KMS-11 (cell line): Measurements from ENCODE around the gene WDR49.
"Not testable (repeated sequence)": the region's sequence is repeated elsewhere in the genome, so short reads cannot be mapped to it uniquely, and the experiment has no call there.

Experiments used
- H2AFZ ChIP-seq: fragments of 200-600 bp; sonication (generic); 2 replicates; pipeline ENCODE4 v1.6.1; 2016; ENCODE audit warnings: antibody characterized with exemption, mixed run types, low read depth
- H3K27ac ChIP-seq: fragments of 200-600 bp; sonication (generic); 2 replicates; pipeline ENCODE4 v1.6.1; 2016; ENCODE audit warnings: mild to moderate bottlenecking, mixed run types
- H3K27me3 ChIP-seq: fragments of 200-600 bp; sonication (generic); 2 replicates; pipeline ENCODE4 v1.6.1; 2017; ENCODE audit warnings: mild to moderate bottlenecking, low read depth, mixed run types, moderate library complexity; ENCODE audit not compliant: insufficient read depth
- H3K36me3 ChIP-seq: fragments of 200-600 bp; sonication (generic); 2 replicates; pipeline ENCODE4 v1.6.1; 2017; ENCODE audit warnings: mild to moderate bottlenecking, mixed run types; ENCODE audit not compliant: insufficient read depth
- H3K4me1 ChIP-seq: fragments of 200-600 bp; sonication (generic); 2 replicates; pipeline ENCODE4 v1.6.1; 2016; ENCODE audit warnings: mild to moderate bottlenecking, low read depth, mixed run types; ENCODE audit not compliant: poor library complexity, severe bottlenecking
- H3K4me2 ChIP-seq: fragments of 200-600 bp; sonication (generic); 2 replicates; pipeline ENCODE4 v1.7.0; 2016; ENCODE audit warnings: mild to moderate bottlenecking, mixed run types
- H3K4me3 ChIP-seq: fragments of 200-600 bp; sonication (generic); IDR thresholded peaks from 2 replicates; pipeline ENCODE4 v1.6.1; 2017; ENCODE audit warnings: low read depth, low read length, mixed read lengths; ENCODE audit not compliant: insufficient read depth
- H3K79me2 ChIP-seq: fragments of 200-600 bp; sonication (generic); 2 replicates; pipeline ENCODE4 v1.6.1; 2016; ENCODE audit warnings: low read depth, mixed run types; ENCODE audit not compliant: insufficient read depth
- H3K9ac ChIP-seq: fragments of 200-600 bp; sonication (generic); 2 replicates; pipeline ENCODE4 v1.6.1; 2016; ENCODE audit warnings: mild to moderate bottlenecking, mixed run types
- H4K20me1 ChIP-seq: fragments of 200-600 bp; sonication (generic); 2 replicates; pipeline ENCODE4 v1.6.1; 2016; ENCODE audit warnings: mild to moderate bottlenecking, mixed run types; ENCODE audit not compliant: insufficient read depth
- CTCF ChIP-seq: fragments of 200-600 bp; sonication (generic); conservative IDR thresholded peaks from 2 replicates; pipeline ENCODE4 v1.6.1; 2017; ENCODE audit warnings: low read depth, mild to moderate bottlenecking, antibody characterized with exemption, low read length, moderate library complexity, mixed read lengths

WDR49 gene

GRCh38 chr3:167631471-167631870 is 22.3 kb downstream of the WDR49 start:
- H3K27me3 ChIP-seq: no peaks in the 10 kb centered on the region
- no peak for TF ChIP-seq CTCF
- no peak overlapping the region for H3K4me3 ChIP-seq
- no peaks in the 10 kb centered on the region for H3K36me3 ChIP-seq
- H3K79me2 ChIP-seq: no peaks in the 10 kb centered on the region
- H4K20me1 ChIP-seq: no peaks in the 10 kb centered on the region
- H2AFZ ChIP-seq: no peak overlapping the region
- no peak overlapping the region for H3K9ac ChIP-seq
- no peaks in the 10 kb centered on the region for H3K4me1 ChIP-seq
- no peak overlapping the region for H3K27ac ChIP-seq
- no peak overlapping the region for H3K4me2 ChIP-seq

- Histone ChIP-seq H4K20me1 (no peaks in the 10 kb centered on the region), H3K36me3 (no peaks in the 10 kb centered on the region), H3K4me3 (no peak overlapping the region), H3K27me3 (no peaks in the 10 kb centered on the region), H3K79me2 (no peaks in the 10 kb centered on the region), H3K9ac (no peak overlapping the region), H3K27ac (no peak overlapping the region), H2AFZ (no peak overlapping the region), H3K4me1 (no peaks in the 10 kb centered on the region), H3K4me2 (no peak overlapping the region)
- TF ChIP-seq CTCF: no peak
These were observed 27.3 kb downstream of the WDR49 start for GRCh38 chr3:167626490-167626889.

GRCh38 chr3:167615030-167615429 is 38.7 kb downstream of the WDR49 start:
- TF ChIP-seq CTCF: no peak
- Histone ChIP-seq H3K4me2 (no peak overlapping the region), H3K4me3 (no peak overlapping the region), H3K4me1 (no peaks in the 10 kb centered on the region), H3K36me3 (no peaks in the 10 kb centered on the region), H3K27me3 (no peaks in the 10 kb centered on the region), H2AFZ (no peak overlapping the region), H4K20me1 (no peaks in the 10 kb centered on the region), H3K79me2 (no peaks in the 10 kb centered on the region), H3K9ac (no peak overlapping the region), H3K27ac (no peak overlapping the region)

GRCh38 chr3:167614196-167614595 is 39.5 kb downstream of the WDR49 start:
- H4K20me1 ChIP-seq, H2AFZ ChIP-seq, H3K4me3 ChIP-seq, H3K4me1 ChIP-seq, H3K27ac ChIP-seq, H3K9ac ChIP-seq, H3K79me2 ChIP-seq, H3K36me3 ChIP-seq, H3K27me3 ChIP-seq, H3K4me2 ChIP-seq: not testable (repeated sequence)

- H3K27me3 ChIP-seq: no peaks in the 10 kb centered on the region
- no peak for TF ChIP-seq CTCF
- H3K79me2 ChIP-seq: no peaks in the 10 kb centered on the region
- H3K36me3 ChIP-seq: no peaks in the 10 kb centered on the region
- no peak overlapping the region for H3K9ac ChIP-seq
- H4K20me1 ChIP-seq: no peaks in the 10 kb centered on the region
- no peak overlapping the region for H3K4me3 ChIP-seq
- no peak overlapping the region for H3K27ac ChIP-seq
- no peak overlapping the region for H2AFZ ChIP-seq
- H3K4me1 ChIP-seq: no peaks in the 10 kb centered on the region
- H3K4me2 ChIP-seq: no peak overlapping the region
These were observed 42.0 kb downstream of the WDR49 start for GRCh38 chr3:167611718-167612117.
